Activated CD4-positive, alpha-beta T cell treated with anti-CD3 and anti-CD28 coated beads, Interleukin-2, amount 50 U/mL, for 1 hour (primary cell): Measurements from ENCODE around the gene XRCC2.
"Not testable (repeated sequence)": the region's sequence is repeated elsewhere in the genome, so short reads cannot be mapped to it uniquely, and the experiment has no call there.

Source experiments
- DNase-seq: peaks from one replicate; pipeline ENCODE4 v3.0.0-alpha.2; 2020

Gene XRCC2

DNA sequence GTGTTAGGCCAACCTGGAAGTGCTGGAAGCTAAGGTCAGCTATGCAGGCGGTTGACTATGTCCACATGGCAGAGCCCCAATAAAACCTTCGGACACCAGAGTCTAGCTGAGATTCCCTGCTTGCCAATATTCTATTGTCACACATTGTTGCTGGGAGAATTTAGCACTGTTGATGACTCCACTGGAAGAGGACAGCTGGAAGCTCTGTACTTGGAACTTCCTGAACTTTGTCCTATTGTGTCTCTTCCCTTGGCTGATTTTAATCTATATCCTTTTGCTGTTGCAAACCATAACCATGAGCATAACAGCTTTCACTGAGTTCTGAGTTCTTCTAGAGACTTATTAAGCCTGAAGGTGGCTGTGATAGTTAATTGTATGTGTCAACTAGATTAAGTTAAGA, 12.0 kb downstream of the XRCC2 start:
- no peak for DNase-seq

DNA sequence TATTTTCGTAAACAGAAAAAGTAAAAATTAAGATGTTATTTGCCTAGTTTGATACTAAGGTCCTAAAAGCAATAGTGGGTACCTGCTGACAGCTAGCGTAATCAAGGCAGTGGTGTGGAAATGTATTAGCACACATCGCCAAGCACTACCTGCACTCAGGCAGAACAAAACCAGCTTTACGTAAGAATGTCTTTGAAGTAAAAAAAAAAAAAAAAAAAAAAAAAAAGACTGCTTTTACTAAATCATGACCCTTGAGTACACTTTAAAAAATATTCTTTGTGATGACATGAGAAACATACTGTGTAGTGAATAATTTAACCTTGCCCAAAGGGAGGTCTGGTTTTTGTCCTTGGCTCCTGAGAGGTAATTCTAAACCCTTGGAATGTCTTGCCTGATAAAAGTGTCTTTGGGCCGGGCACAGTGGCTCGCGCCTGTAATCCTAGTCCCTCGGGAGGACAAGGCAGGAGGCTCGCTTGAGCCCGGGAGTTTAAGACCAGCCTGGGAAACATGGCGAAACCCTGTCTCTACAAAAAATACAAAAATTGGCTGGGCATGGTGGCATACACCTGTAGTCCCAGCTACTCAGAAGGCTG, 12.7 kb downstream of the XRCC2 start:
- DNase-seq = no peak

DNA sequence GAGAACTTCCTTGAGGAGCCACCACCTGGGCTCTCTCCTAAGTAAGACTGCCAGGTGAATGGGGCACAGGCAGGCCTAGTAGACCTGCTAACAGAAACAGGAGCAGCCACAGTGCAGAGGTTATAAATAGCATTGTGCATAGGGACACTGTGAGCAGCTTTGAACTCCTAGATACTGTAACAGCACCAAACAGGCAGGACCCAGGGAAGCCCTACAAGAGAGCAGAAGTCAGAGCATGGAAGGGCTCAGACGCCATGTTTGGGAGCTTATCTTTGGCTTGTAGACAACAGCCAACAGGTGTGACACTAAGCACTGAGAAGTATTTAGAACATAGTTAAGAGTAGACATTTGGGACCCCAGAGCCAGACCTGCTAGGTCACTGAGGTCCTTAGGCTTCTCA, 14.5 kb downstream of the XRCC2 start:
- DNase-seq = no peak

DNA sequence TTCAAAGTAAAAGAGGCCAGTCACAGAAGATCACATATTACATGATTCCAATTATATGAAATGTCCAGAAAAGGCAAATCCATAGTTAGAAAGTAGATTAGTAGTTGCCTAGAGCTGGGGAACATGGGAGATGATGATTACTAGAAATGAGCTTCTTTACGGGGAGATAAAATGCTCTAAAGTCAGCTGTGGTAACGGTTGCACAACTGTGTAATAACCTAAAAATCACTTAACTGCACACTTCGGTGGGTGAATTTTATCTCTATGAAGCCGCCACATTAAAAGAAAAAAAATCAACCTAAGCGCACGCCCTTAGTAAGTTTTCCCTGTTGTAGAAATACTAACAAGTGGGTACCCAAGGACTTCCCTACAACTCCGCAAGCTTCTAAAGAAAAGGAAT, 15.9 kb downstream of the XRCC2 start:
- no peak for DNase-seq

DNA sequence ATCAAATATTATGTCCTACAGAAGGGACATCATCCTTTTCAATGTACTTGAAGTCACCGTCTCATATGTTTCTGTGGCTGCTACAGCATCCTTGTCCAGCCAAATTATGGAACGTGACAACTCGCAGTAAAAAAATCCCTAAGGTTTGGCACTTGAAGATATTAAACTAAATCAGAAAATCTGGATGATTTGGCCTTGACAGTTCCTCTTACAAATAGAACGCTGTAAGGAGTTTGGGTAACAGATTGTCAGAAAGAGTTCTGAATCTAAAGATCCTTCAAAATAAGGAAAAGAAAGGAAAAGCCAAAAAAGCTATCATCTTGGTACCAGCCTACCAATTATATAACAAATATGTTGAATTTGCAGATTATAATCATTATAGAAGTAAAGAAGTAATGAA, 21.0 kb downstream of the XRCC2 start:
- DNase-seq = no peak

DNA sequence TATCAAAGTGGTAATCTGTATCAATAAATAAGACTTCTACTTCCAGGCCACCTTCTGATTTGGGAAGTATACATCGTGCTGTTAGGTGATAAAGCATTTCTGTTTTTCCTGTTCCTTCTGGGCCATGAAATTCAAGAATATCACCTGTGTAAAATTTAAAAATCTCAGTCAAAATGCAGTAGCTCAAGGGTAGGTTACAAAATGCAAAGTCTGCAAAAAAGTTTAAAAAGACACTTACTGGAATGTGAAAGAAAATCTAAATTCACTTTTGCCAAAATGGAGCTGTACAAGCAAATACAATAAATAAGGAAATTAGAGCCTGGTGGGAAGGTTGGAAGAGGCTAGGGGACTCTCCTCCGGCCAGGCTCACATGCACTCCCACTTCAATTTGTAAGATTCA, 26.7 kb downstream of the XRCC2 start:
- no peak for DNase-seq

DNA sequence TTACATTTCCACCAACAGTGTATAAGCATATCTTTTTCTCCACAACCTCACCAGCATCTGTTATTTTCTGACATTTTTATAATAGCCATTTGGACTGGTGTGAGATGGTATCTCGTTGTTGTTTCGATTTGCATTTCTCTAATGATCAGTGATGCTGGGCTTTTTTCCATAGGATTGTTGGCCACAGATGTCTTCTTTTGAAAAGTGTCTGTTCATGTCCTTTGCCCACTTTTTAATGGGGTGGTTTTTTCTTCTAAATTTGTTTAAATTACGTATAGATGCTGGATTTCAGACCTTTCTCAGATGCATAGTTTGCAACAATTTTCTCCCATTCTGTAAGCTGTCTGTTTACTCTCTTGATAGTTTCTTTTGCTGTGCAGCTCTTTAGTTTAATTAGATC, 28.9 kb downstream of the XRCC2 start:
- DNase-seq = no peak

DNA sequence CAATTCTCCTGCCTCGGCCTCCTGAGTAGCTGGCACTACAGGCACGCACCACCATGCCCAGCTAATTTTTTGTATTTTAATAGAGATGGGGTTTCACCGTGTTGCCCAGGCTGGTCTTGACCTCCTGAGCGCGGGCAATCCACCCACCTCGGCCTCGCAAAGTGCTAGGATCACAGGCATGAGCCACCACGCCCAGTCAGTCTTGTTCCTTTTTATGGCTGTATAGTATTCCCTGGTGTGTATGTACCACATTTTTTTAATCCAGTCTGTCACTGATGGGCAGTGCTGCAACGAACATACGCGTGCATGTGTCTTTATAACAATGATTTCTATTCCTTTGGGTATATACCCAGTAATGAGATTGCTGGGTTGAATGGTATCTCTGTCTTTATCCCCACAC, 29.4 kb downstream of the XRCC2 start:
- DNase-seq = not testable (repeated sequence)

DNA sequence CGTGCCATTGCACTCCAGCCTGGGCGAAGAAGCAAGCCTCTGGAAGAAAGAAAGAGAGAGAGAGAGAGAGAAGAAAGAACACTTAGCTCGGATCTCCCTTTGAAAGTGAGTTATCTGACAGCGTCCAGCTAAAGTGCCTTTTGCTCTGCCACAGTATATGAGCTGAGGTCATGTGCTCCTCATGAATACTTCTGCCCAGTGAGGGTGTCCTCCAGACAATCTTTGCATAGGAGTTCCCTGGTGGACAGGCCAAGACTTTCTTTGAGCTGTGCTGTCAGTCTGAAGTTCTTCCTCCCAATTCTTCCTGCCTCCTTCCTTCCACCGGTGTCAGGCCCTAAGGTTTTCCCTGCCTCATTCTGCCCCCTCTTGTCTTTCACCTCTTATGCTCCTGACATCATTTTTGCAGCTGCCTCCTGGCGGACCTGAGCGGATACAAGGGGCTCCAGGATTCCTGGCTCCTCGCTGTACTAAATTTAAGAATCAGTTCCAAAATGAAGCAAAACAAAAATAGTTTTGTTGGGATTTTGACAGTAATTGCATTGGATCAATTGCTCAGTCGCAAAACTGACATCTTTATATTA, 31.9 kb downstream of the XRCC2 start:
- DNase-seq = no peak

DNA sequence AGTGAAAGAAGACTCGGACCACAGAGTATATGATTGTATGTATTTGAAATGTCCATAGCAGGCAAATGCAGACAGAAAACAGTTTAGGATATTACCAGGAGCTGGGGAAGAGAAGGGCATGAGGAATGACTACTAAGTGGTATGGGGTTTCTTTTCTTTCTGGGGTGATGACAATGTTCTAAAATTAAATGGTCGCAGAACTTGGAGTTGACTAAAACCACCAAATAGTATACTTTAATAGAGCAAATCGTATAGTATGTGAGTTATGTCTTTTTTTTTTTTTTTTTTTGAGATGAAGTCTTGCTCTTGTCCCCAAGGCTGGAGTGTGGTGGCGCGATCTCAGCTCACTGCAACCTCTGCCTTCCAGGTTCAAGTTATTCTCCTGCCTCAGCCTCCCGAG, 34.6 kb downstream of the XRCC2 start:
- no peak for DNase-seq

DNA sequence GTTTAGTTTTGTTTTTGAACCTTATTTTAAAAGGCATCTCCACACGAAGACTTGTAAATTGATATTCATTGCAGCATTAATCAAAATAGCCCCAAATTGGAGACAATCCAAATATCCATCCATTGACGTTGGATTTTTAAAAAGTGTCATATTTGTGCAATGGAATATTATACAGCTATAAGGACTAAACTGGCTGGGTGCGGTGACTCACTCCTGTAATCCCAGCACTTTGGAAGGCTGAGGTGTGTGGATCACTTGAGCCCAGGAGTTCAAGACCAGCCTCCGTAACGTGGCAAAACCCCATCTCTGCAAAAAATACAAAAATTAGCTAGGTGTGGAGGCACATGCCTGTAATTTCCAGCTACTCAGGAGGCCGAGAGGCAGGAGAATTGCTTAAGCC, 35.1 kb downstream of the XRCC2 start:
- no peak for DNase-seq

DNA sequence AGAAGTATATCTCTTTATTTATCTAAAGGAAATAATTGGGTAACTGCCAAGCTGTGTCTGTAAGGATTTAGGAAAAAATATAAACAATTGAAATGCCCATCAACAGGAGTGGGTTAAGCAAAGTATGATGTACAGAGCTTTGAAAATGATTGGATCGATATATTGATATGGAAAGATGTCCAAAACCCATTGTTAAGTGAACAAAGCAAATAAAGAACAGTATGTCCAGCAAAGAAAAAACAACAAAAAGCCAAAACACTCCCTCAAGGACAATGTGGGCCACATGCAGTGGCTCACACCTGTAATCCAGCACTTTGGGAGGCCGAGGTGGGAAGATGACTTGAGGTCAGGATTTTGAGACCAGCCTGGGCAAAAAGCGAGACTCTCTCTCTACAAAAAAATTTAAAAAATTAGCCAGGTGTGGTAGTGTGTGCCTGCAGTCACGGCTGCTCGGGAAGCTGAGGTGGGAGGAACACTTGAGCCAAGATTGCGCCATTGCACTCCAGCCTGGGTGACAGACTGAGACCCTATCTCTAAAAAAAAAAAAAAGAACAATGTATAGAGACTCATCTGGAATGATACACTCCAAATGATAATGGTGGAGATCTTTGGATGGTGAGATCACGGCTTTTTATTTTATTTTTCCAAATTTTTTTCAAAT, 37.9 kb downstream of the XRCC2 start:
- DNase-seq = no peak

DNA sequence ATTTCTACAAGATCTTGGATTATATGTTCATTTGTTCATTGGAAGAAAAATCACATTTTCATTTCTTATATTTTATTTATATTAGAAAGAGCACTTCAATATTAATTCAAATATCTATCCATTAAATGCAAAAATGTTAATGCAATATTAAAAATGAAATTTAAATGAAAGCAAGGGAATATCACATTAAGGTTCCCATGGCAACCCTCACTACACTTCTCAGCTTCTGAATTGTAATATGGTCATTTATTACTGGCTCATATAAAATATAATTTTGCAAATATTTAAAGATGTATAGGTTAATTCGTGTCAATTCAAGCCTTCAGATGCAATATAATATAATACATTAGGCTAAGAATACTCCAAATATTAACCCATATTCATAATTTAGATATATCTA, 38.8 kb downstream of the XRCC2 start:
- no peak for DNase-seq

DNA sequence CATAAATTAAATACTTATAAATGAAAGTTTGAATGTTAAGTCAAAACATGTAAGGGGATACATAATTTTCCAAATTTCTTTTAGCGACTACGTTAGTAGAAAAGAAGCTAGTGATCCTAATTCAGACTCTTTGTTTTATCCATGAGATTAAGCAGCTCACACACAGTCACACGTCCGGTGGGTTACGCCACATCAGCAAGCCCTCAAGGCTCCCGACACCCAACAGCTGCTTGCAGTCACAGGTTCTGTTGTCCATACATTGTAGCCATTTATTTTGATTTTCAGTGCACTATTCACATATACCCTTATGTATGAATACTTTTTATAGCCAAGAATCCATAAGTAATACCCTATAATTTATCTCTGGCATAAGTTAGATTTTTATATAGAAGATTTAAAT, 39.5 kb downstream of the XRCC2 start:
- no peak for DNase-seq

DNA sequence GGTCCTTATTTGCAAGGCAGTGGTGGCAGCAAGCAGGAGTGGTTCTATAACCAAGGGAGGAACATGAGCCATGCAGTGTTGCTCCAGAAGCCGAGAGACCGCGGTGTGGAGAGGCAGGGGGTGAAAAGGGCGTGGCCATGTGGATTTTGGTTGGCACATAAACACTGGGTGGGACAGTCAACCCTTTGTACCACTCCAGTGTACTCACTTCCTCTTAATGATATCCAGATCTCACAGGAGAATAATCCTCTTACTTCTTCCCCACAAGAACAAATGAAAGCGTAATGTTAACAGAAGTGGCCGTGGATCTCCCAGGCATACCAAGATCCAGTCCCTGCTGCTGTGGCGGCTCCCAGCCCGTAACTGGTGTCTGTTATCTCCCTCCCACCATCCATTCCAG, 42.4 kb downstream of the XRCC2 start:
- no peak for DNase-seq

DNA sequence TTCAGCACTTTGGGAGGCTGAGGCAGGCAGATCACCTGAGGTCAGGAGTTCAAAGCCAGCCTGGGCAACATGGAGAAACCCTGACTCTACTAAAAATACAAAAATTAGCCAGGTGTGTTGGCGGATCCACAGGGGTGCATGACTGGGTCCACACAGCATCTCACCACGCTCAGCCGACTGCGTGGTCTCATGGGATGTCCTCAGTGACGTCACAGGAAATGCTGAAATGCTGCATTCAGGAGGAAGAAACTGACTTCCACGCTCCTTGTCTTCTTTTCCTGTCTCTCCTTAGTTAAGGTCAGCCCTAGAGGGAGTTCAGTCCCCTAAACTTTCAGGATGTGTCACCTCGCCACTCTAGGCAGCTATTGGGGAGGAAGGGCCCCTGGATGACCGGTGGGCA, 42.9 kb downstream of the XRCC2 start:
- no peak for DNase-seq

DNA sequence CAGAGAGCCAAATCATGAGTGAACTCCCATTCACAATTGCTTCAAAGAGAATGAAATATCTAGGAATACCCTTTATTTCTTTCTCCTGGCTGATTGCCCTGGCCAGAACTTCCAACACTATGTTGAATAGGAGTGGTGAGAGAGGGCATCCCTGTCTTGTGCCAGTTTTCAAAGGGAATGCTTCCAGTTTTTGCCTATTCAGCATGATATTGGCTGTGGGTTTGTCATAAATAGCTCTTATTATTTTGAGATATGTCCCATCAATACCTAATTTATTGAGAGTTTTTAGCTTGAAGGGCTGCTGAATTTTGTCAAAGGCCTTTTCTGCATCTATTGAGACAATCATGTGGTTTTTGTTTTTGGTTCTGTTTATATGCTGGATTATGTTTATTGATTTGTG, 47.2 kb downstream of the XRCC2 start:
- DNase-seq = not testable (repeated sequence)

DNA sequence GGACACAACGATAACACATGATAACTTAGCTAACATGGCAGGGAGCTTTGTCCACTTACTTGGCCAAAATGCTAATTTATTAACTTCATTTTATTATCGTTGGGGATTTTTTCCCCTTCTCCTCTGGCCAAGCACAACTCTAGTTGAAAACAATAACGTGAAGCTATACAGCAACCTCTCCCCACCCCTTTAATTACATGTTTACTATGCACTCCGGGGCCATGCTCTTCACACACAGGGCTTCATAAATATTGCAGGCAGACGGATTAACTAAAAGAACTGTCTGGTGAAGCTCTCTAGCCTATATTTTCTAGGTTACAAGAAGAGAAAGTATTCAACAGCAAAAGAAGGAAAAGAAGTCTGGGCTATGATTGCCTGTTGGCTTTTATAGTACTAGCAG, 51.7 kb downstream of the XRCC2 start:
- DNase-seq = no peak

DNA sequence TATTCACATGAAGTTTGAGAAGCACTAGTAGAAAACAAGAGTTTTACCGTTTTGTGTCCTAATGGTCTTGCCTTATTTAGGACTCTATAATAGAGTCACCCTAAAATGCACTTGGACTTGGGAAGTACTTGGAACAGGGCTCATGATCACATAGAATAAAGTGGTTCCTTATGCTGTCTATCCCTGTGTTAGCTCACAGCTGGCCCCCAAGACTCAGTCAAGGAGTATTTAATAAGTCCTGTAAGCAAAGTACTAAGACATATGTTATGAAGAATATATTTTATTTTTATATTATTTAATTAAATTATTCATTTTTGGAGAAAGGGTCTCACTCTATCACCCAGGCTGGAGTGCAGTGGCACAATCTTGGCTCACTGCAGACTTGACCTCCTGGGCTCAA, 54.5 kb downstream of the XRCC2 start:
- no peak for DNase-seq

DNA sequence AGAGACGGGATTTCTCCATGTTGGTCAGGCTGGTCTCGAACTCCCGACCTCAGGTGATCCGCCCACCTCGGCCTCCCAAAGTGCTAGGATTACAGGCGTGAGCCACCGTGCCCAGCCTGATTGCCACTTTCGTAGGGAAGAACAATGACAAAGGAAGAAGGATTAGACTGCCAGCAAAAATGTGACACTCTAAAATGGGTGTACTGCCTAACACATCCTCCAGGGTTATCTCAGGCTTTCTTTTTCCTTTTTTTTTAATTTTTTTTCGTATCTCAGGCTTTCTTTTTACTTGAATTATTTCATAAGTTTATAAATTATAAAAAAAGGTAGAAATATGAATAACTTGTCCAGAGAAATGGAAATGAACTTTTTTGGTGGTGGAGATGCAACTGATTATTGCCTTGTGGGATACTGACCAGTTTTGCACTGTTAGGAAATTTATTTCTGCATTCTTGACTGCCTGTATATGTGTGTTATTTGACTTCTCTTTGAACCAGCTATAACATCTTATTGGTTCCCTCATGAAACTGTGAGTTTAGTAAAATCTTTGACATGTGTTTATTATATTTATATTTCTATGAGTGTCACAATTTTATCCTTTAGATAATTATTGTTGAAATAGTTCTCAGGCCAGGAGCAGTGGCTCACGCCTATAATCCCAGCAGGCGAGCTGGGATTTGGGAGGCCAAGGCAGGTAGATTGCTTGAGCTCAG, 56.8 kb downstream of the XRCC2 start:
- no peak for DNase-seq

DNA sequence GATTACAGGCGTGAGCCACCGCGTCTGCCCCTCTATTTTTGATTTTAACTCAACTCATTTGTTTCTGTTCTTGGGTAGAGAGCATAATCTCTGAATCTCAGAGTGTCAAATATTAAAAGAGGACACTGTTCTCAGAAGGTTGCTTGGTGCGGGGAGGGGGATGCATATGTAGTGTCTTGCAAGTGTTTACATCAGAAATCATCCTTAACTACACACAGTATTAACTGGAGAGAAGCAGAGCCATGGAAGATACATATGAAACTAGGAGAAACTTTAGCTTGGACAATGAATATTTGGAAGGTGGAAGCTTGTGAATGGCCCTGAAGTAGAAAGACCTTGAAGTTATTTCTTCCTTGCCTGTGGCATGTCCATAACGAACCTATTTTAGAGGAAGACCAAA, 57.5 kb downstream of the XRCC2 start:
- DNase-seq = no peak

DNA sequence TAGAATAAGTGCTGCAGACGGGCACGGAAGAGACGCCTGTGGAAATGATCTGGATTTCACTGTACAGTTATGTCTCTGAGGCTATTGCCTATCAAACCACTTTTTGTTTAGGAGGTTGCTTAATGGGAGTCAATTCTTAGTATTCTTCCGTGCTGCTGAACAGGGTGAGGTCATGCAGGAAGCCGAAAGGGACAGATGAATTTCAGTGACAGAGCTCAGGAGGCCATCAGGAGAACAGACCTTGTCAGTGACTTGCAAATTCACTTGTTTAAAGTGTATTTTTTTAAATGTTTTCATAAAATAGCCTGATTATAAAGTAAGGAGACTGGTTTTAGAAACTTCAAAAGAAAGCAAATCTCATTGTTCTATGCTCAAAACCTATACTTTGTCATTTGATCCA, 58.9 kb downstream of the XRCC2 start:
- DNase-seq = no peak

DNA sequence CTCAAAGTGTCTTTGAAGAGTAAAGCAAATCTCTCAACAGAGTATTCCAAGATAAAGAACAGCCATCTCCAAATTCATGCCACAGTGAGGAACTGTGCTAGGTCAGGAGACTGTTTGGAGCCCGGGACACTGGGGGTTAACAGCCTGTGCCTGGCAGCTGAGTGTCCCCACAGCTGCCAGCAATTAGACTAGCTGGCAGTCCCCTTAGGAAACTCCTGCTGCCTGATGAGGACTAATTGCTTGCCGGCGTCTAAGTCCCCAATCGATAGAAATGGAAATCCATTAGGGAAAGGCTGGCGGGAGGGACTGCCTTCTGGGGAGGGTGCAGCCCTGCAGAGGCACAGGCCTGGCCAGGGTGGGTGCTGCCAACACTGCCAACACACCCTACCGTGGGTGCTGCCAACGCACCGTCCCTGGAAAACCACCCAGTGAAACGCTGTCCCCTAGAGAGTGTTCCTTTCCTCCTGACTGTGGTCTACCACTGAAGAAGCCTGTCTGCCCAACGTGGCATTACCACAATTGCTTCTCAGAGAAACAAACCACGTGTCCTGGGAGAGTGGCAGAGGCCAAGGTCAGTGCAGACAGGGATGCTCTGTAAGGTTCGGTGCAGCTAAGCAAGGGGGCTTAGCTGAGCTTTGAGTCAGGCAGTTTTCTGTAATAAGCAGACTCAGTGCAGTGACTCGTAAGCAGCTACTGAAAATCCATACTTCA, 60.8 kb downstream of the XRCC2 start:
- no peak for DNase-seq

DNA sequence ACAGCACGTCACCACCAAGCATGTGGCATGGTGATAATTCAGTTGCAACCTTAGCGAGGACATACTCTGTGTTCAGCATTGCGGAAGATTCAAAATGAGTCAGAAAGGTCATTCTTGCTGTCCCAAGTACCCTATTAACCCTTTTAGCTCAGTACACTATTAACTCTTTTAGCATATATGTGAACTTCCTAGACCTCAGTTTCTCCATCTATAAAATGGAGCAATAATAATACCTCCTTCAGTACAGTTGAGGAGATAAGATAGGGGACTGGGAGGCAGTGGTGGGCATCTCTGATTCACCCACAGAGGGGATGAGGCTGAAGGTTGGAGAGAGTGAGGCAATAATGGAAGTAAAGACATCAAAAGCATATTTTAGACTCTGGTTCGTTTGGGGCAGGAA, 67.3 kb downstream of the XRCC2 start:
- no peak for DNase-seq
